Rectal smooth muscle tissue (tissue), 1 donor: ENCODE results near the gene HSPA13.
A peak's percentile ranks its signal among the peaks of the same experiment; 100 is the strongest.

Experiments
- H3K27ac ChIP-seq: one replicate; pipeline ENCODE4 v1.7.0; 2013; ENCODE audit warnings: low read depth, low read length, inconsistent platforms
- H3K27me3 ChIP-seq: one replicate; pipeline ENCODE4 v1.7.0; 2013; ENCODE audit warnings: low read length; ENCODE audit not compliant: control insufficient read depth, insufficient read depth
- H3K36me3 ChIP-seq: one replicate; pipeline ENCODE4 v1.7.0; 2013; ENCODE audit warnings: low read length; ENCODE audit not compliant: control insufficient read depth, insufficient read depth
- H3K4me1 ChIP-seq: one replicate; pipeline ENCODE4 v1.7.0; 2013; ENCODE audit warnings: low read length; ENCODE audit not compliant: control insufficient read depth, insufficient read depth
- H3K4me3 ChIP-seq: one replicate; pipeline ENCODE4 v1.7.0; 2013; ENCODE audit warnings: low read length
- H3K9ac ChIP-seq: one replicate; pipeline ENCODE4 v1.7.0; 2013; ENCODE audit warnings: low read length

The HSPA13 gene

GRCh38 chr21:14382835-14383595, at the start of gene HSPA13:
HSPA13 (minus strand) TSS chr21:14383146; CDS start chr21:14383119, 27 bp downstream.
- H3K36me3 ChIP-seq, result no peaks in the 10 kb centered on the region
- H3K9ac ChIP-seq, result peak within 1 kb of the TSS; percentile 68
- no peaks in the 10 kb centered on the region for H3K27me3 ChIP-seq
- H3K4me1 ChIP-seq, result peaks cover 18% of the 10 kb centered on the region
- H3K27ac ChIP-seq, result peak within 1 kb of the TSS; percentile 91
- H3K4me3 ChIP-seq, result peak within 1 kb of the TSS; percentile 94

- H3K9ac ChIP-seq, result no peak overlapping the region
- no peaks in the 10 kb centered on the region for H3K27me3 ChIP-seq
- no peaks in the 10 kb centered on the region for H3K36me3 ChIP-seq
- H3K4me3 ChIP-seq, result no peak overlapping the region
- H3K4me1 ChIP-seq, result no peaks in the 10 kb centered on the region
- no peak overlapping the region for H3K27ac ChIP-seq
These were observed 36.0 kb upstream of the HSPA13 start for GRCh38 chr21:14418920-14419319.

GRCh38 chr21:14414932-14415508, 32.1 kb upstream of the HSPA13 start:
- Histone ChIP-seq H3K4me1 (no peaks in the 10 kb centered on the region), H3K4me3 (no peak overlapping the region), H3K36me3 (no peaks in the 10 kb centered on the region), H3K27ac (no peak overlapping the region), H3K27me3 (no peaks in the 10 kb centered on the region), H3K9ac (no peak overlapping the region)

GRCh38 chr21:14405962-14406361, 23.0 kb upstream of the HSPA13 start:
- no peaks in the 10 kb centered on the region for H3K4me1 ChIP-seq
- H3K36me3 ChIP-seq, result no peaks in the 10 kb centered on the region
- H3K9ac ChIP-seq, result no peak overlapping the region
- no peak overlapping the region for H3K4me3 ChIP-seq
- H3K27ac ChIP-seq, result no peak overlapping the region
- H3K27me3 ChIP-seq, result no peaks in the 10 kb centered on the region

GRCh38 chr21:14405225-14405624, 22.3 kb upstream of the HSPA13 start:
- H3K27me3 ChIP-seq, result no peaks in the 10 kb centered on the region
- H3K9ac ChIP-seq, result no peak overlapping the region

GRCh38 chr21:14403681-14404318, 20.9 kb upstream of the HSPA13 start:
- Histone ChIP-seq H3K4me1 (no peaks in the 10 kb centered on the region), H3K4me3 (no peak overlapping the region), H3K27me3 (no peaks in the 10 kb centered on the region), H3K36me3 (no peaks in the 10 kb centered on the region), H3K9ac (no peak overlapping the region), H3K27ac (no peak overlapping the region)

More at GRCh38 chr21:14405225-14405624, 22.3 kb upstream of the HSPA13 start:
- H3K4me3 ChIP-seq, result no peak overlapping the region
- no peaks in the 10 kb centered on the region for H3K36me3 ChIP-seq
- no peaks in the 10 kb centered on the region for H3K4me1 ChIP-seq
- no peak overlapping the region for H3K27ac ChIP-seq

GRCh38 chr21:14401217-14401616, 18.3 kb upstream of the HSPA13 start:
- Histone ChIP-seq H3K27ac (no peak overlapping the region), H3K36me3 (no peaks in the 10 kb centered on the region), H3K9ac (no peak overlapping the region), H3K27me3 (no peaks in the 10 kb centered on the region), H3K4me1 (no peaks in the 10 kb centered on the region), H3K4me3 (no peak overlapping the region)

- Histone ChIP-seq H3K27ac (no peak overlapping the region), H3K4me1 (peaks cover 5% of the 10 kb centered on the region), H3K36me3 (no peaks in the 10 kb centered on the region), H3K27me3 (no peaks in the 10 kb centered on the region), H3K4me3 (no peak overlapping the region), H3K9ac (no peak overlapping the region)
These were observed 5.3 kb upstream of the HSPA13 start for GRCh38 chr21:14388282-14388681.

GRCh38 chr21:14384453-14384852, 1.5 kb upstream of the HSPA13 start:
- Histone ChIP-seq H3K4me1 (peaks cover 18% of the 10 kb centered on the region), H3K27me3 (no peaks in the 10 kb centered on the region), H3K9ac (no peak overlapping the region), H3K4me3 (no peak overlapping the region), H3K36me3 (no peaks in the 10 kb centered on the region), H3K27ac (peak overlapping the region; percentile 91)

GRCh38 chr21:14383596-14384180, 742 bp upstream of the HSPA13 start:
- Histone ChIP-seq H3K27ac (peak overlapping the region; percentile 91), H3K4me3 (peak overlapping the region; percentile 83), H3K36me3 (no peaks in the 10 kb centered on the region), H3K4me1 (peaks cover 18% of the 10 kb centered on the region), H3K9ac (peak overlapping the region; percentile 68), H3K27me3 (no peaks in the 10 kb centered on the region)

GRCh38 chr21:14382486-14382834, 486 bp downstream of the HSPA13 start:
- Histone ChIP-seq H3K27ac (peak overlapping the region; percentile 85), H3K4me3 (peak overlapping the region; percentile 94), H3K27me3 (no peaks in the 10 kb centered on the region), H3K9ac (peak overlapping the region; percentile 54), H3K4me1 (peaks cover 18% of the 10 kb centered on the region), H3K36me3 (peaks cover 5% of the 10 kb centered on the region)

GRCh38 chr21:14376854-14377253, 6.1 kb downstream of the HSPA13 start:
- H3K9ac ChIP-seq, result no peak overlapping the region
- H3K27me3 ChIP-seq, result no peaks in the 10 kb centered on the region
- H3K4me3 ChIP-seq, result no peak overlapping the region
- H3K36me3 ChIP-seq, result peaks cover 11% of the 10 kb centered on the region
- H3K27ac ChIP-seq, result no peak overlapping the region
- H3K4me1 ChIP-seq, result peaks cover 9% of the 10 kb centered on the region
